Neural cell (in vitro differentiated cells): ENCODE results near the gene PRSS27. TPM values are rescaled to one million over a fixed set of nuclear protein-coding genes. Genes with fewer than 3 reads are reported as not detected.

Source experiments
- H2AFZ ChIP-seq: fragments of 200-600, 300-800 bp; sonication (generic), shearing (Covaris generic); 2 replicates; pipeline ENCODE4 v1.6.0; 2014; ENCODE audit warnings: low read depth, mild to moderate bottlenecking, antibody characterized with exemption, low read length, moderate library complexity
- H3F3A ChIP-seq: fragments of 200-600 bp; shearing (Covaris generic); 2 replicates; pipeline ENCODE4 v1.6.1; 2016; ENCODE audit warnings: mild to moderate bottlenecking, moderate library complexity, mixed read lengths, antibody characterized with exemption, low read length; ENCODE audit not compliant: insufficient read depth, poor library complexity, severe bottlenecking
- H3K27ac ChIP-seq: fragments of 200-600, 300-800 bp; sonication (generic), shearing (Covaris generic); 2 replicates; pipeline ENCODE4 v1.5.1; 2014; ENCODE audit warnings: mild to moderate bottlenecking, low read length, moderate library complexity
- H3K27me3 ChIP-seq: fragments of 300-800, 200-600 bp; sonication (generic), shearing (Covaris generic); 2 replicates; pipeline ENCODE4 v1.6.0; 2014; ENCODE audit warnings: mild to moderate bottlenecking, low read depth, low read length, moderate library complexity; ENCODE audit not compliant: insufficient read depth
- H3K36me3 ChIP-seq: fragments of 300-800, 200-600 bp; sonication (generic), shearing (Covaris generic); 2 replicates; pipeline ENCODE4 v1.5.1; 2014; ENCODE audit warnings: mild to moderate bottlenecking, antibody characterized with exemption, low read length, moderate library complexity; ENCODE audit not compliant: insufficient read depth
- H3K4me2 ChIP-seq: fragments of 300-800, 200-600 bp; sonication (generic), shearing (Covaris generic); 2 replicates; pipeline ENCODE4 v1.6.0; 2014; ENCODE audit warnings: mild to moderate bottlenecking, low read length
- H3K4me3 ChIP-seq: fragments of 300-800, 200-600 bp; sonication (generic), shearing (Covaris generic); 2 replicates; pipeline ENCODE4 v1.5.1; 2014; ENCODE audit warnings: mild to moderate bottlenecking, low read length, moderate library complexity
- H3K79me2 ChIP-seq: fragments of 200-600 bp; shearing (Covaris generic); replicated peaks from 2 replicates; pipeline ENCODE4 v1.6.0; 2014; ENCODE audit warnings: mild to moderate bottlenecking, low read length, moderate library complexity; ENCODE audit not compliant: insufficient read depth
- H3K9ac ChIP-seq: fragments of 300-800, 200-600 bp; sonication (generic), shearing (Covaris generic); 2 replicates; pipeline ENCODE4 v1.6.1; 2016; ENCODE audit warnings: mild to moderate bottlenecking, low read length, mixed read lengths
- H3K9me2 ChIP-seq: fragments of 200-600 bp; shearing (Covaris generic); 2 replicates; pipeline ENCODE4 v1.6.1; 2016; ENCODE audit warnings: mild to moderate bottlenecking, low read length, mixed read lengths; ENCODE audit not compliant: insufficient read depth
- H3K9me3 ChIP-seq: fragments of 200-600, 300-800 bp; sonication (generic), shearing (Covaris generic); 2 replicates; pipeline ENCODE4 v1.6.1; 2016; ENCODE audit warnings: mild to moderate bottlenecking, mixed run types, low read length, moderate library complexity, mixed read lengths
- H4K20me1 ChIP-seq: fragments of 200-600 bp; shearing (Covaris generic); 2 replicates; pipeline ENCODE4 v1.6.1; 2016; ENCODE audit warnings: mild to moderate bottlenecking, mixed run types; ENCODE audit not compliant: insufficient read depth
- CTCF ChIP-seq: fragments of 450-650 bp; IDR thresholded peaks from 2 replicates; pipeline ENCODE4 v1.5.1; 2014; ENCODE audit warnings: antibody characterized with exemption, mild to moderate bottlenecking, moderate library complexity; ENCODE audit not compliant: poor library complexity, severe bottlenecking
- EP300 ChIP-seq: fragments of 450-650 bp; conservative IDR thresholded peaks from 2 replicates; pipeline ENCODE4 v1.6.1; 2014; ENCODE audit warnings: antibody characterized with exemption, mild to moderate bottlenecking, moderate library complexity; ENCODE audit not compliant: poor library complexity, severe bottlenecking
- EZH2 ChIP-seq: fragments of 200-600, 300-800 bp; shearing (Covaris generic), sonication (generic); IDR thresholded peaks from 2 replicates; pipeline ENCODE4 v1.6.1; 2014; ENCODE audit warnings: antibody characterized with exemption, low read length, borderline replicate concordance, mild to moderate bottlenecking; ENCODE audit not compliant: insufficient read depth, poor library complexity, severe bottlenecking
- MXI1 ChIP-seq: fragments of 450-650 bp; conservative IDR thresholded peaks from 2 replicates; pipeline ENCODE4 v1.6.1; 2014; ENCODE audit warnings: antibody characterized with exemption, mild to moderate bottlenecking; ENCODE audit not compliant: poor library complexity, severe bottlenecking
- POLR2AphosphoS5 ChIP-seq: IDR thresholded peaks from 2 replicates; pipeline ENCODE4 v1.6.1; 2012
- RAD21 ChIP-seq: fragments of 450-650 bp; conservative IDR thresholded peaks from 2 replicates; pipeline ENCODE4 v1.6.1; 2014; ENCODE audit warnings: antibody characterized with exemption, mild to moderate bottlenecking, moderate library complexity
- SMC3 ChIP-seq: fragments of 450-650 bp; conservative IDR thresholded peaks from 2 replicates; pipeline ENCODE4 v1.6.1; 2014; ENCODE audit warnings: antibody characterized with exemption, mild to moderate bottlenecking, moderate library complexity; ENCODE audit not compliant: poor library complexity
- TAF1 ChIP-seq: IDR thresholded peaks from 2 replicates; pipeline ENCODE4 v1.6.1; 2012; ENCODE audit warnings: low read depth
- polyA plus RNA-seq: library from polyadenylated mRNA; depleted of rRNA; stranded (reverse); fragments of >200 nt; gene quantifications from 2 replicates; pipeline ENCODE4 v1.2.3, GENCODE V29; 2014
- TF ChIP-seq, protein P1 (sequence below): IDR thresholded peaks from 2 replicates; pipeline ENCODE4 v1.6.1; 2012; ENCODE audit warnings: borderline replicate concordance

PRSS27 gene
- polyA plus RNA-seq, 1 donor from 2014 or later, result 5.9 TPM

DNA sequence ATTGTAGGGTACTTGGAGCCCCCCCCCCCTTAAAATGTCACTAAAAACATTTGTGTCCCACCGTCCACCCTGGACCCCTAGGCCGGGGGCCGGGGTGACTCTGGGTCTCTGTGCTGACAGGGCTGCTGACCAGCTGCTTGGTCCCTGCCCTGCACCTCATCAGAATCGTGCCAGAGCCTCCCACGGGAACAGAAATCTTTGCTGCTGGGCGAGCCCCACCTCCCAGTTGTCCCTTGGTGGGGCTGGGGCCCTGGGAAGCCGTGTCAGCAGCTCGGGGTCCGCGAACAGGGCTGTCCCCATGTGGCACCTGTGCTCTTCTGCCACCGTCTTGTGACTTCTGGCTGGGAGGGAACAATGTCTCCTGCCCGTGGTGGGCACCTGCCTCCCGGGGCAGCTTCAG, 19.2 kb downstream of the PRSS27 start:
- Histone ChIP-seq H3K9me3 (no peaks in the 10 kb centered on the region), H3K36me3 (no peaks in the 10 kb centered on the region), H3K79me2 (no peaks in the 10 kb centered on the region), H4K20me1 (no peaks in the 10 kb centered on the region), H2AFZ (no peak overlapping the region), H3K9ac (no peak overlapping the region), H3K4me2 (no peak overlapping the region), H3K27me3 (no peaks in the 10 kb centered on the region), H3K4me3 (no peak overlapping the region), H3F3A (no peaks in the 10 kb centered on the region), H3K27ac (no peak overlapping the region), H3K9me2 (no peaks in the 10 kb centered on the region)
- no peak for TF ChIP-seq CTCF
- TF ChIP-seq POLR2AphosphoS5, result no peak
- TF ChIP-seq, protein P1, sequence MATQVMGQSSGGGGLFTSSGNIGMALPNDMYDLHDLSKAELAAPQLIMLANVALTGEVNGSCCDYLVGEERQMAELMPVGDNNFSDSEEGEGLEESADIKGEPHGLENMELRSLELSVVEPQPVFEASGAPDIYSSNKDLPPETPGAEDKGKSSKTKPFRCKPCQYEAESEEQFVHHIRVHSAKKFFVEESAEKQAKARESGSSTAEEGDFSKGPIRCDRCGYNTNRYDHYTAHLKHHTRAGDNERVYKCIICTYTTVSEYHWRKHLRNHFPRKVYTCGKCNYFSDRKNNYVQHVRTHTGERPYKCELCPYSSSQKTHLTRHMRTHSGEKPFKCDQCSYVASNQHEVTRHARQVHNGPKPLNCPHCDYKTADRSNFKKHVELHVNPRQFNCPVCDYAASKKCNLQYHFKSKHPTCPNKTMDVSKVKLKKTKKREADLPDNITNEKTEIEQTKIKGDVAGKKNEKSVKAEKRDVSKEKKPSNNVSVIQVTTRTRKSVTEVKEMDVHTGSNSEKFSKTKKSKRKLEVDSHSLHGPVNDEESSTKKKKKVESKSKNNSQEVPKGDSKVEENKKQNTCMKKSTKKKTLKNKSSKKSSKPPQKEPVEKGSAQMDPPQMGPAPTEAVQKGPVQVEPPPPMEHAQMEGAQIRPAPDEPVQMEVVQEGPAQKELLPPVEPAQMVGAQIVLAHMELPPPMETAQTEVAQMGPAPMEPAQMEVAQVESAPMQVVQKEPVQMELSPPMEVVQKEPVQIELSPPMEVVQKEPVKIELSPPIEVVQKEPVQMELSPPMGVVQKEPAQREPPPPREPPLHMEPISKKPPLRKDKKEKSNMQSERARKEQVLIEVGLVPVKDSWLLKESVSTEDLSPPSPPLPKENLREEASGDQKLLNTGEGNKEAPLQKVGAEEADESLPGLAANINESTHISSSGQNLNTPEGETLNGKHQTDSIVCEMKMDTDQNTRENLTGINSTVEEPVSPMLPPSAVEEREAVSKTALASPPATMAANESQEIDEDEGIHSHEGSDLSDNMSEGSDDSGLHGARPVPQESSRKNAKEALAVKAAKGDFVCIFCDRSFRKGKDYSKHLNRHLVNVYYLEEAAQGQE, result no peak
- no peak for TF ChIP-seq EZH2
- TF ChIP-seq RAD21, result no peak
- TF ChIP-seq MXI1, result no peak
- no peak for TF ChIP-seq SMC3
- no peak for TF ChIP-seq TAF1
- no peak for TF ChIP-seq EP300

GRCh38 chr16:2699791-2700600, 20.0 kb downstream of the PRSS27 start:
- no peak overlapping the region for H3K4me3 ChIP-seq
- H3K9me2 ChIP-seq, result no peaks in the 10 kb centered on the region
- H3K79me2 ChIP-seq, result no peaks in the 10 kb centered on the region
- H3K9ac ChIP-seq, result no peak overlapping the region
- H2AFZ ChIP-seq, result no peak overlapping the region
- H3K36me3 ChIP-seq, result no peaks in the 10 kb centered on the region
- H3K27me3 ChIP-seq, result no peaks in the 10 kb centered on the region
- H3K9me3 ChIP-seq, result no peaks in the 10 kb centered on the region
- no peak overlapping the region for H3K27ac ChIP-seq
- no peaks in the 10 kb centered on the region for H4K20me1 ChIP-seq
- no peak for TF ChIP-seq EZH2
- no peak for TF ChIP-seq EP300
- TF ChIP-seq, protein P1, result no peak
- TF ChIP-seq RAD21, result no peak
- no peak for TF ChIP-seq SMC3
- TF ChIP-seq TAF1, result no peak
- H3F3A ChIP-seq, result no peaks in the 10 kb centered on the region
- no peak overlapping the region for H3K4me2 ChIP-seq
